ENCODE results near the gene NEMP1. TPM values are rescaled to one million over a fixed set of nuclear protein-coding genes. Genes with fewer than 3 reads are reported as not detected.
A peak's percentile ranks its signal among the peaks of the same experiment; 100 is the strongest.

Gene NEMP1
- total and polyA plus RNA-seq, 2 of the 13 experiments (the other 11 are each of a cell fraction or from before 2014, with no cell fraction given) = 11.4 to 12.9 TPM

DNA sequence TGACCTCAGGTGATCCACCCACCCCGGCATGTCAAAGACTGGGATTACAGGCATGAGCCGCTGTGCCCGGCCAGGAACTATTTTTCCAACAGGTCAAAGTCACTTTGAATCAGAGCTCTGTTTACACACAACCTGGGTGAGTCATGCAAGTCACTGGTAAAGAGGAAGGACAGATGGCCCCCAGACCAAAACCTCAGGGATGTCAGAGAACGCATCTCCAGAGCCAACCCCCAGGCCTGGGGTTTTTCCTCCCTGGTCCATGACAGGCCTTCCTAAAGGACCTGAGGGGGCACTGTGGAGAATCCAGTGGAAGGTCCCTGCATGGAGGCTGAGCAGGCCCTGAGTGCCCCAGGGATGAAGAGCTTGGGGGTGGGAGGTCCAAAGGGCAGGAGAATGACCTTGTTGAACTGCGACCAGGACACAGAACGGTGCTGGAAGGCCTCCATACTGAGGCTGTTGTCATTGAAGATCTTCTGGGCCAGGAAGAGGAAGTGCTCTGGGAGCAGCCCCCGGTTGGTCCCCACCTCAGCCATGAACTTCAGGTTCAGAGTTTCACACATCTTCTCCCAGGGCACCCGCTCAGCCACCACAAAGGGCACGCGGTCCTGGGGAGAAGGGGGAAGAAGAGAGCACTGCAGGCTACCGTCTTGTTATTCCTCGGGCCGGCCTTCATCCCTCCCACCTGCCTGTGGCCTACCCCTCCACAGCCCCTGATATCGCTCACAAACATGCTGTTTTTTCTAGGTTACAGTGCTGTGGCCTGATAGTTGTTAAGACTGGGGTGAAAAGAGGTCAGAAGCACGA lies 23.5 kb upstream of the NEMP1 start (continued):
- TF ChIP-seq, protein P1, sequence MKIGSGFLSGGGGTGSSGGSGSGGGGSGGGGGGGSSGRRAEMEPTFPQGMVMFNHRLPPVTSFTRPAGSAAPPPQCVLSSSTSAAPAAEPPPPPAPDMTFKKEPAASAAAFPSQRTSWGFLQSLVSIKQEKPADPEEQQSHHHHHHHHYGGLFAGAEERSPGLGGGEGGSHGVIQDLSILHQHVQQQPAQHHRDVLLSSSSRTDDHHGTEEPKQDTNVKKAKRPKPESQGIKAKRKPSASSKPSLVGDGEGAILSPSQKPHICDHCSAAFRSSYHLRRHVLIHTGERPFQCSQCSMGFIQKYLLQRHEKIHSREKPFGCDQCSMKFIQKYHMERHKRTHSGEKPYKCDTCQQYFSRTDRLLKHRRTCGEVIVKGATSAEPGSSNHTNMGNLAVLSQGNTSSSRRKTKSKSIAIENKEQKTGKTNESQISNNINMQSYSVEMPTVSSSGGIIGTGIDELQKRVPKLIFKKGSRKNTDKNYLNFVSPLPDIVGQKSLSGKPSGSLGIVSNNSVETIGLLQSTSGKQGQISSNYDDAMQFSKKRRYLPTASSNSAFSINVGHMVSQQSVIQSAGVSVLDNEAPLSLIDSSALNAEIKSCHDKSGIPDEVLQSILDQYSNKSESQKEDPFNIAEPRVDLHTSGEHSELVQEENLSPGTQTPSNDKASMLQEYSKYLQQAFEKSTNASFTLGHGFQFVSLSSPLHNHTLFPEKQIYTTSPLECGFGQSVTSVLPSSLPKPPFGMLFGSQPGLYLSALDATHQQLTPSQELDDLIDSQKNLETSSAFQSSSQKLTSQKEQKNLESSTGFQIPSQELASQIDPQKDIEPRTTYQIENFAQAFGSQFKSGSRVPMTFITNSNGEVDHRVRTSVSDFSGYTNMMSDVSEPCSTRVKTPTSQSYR (CRISPR knock-in tag; IDR thresholded peaks at IDR 0.05; ENCODE audit: borderline replicate concordance) = peak; percentile 77; the same call in 1 of the 2 replicates
- TF ChIP-seq ATF1 (CRISPR knock-in tag; IDR thresholded peaks at IDR 0.05) (no peak), CCAR2 (optimal IDR thresholded peaks at IDR 0.05; ENCODE audit: low read depth, low read length) (no peak), HMG20A (CRISPR knock-in tag; IDR thresholded peaks at IDR 0.05; ENCODE audit: borderline replicate concordance) (peak; percentile 94), FOXK2 (IDR thresholded peaks at IDR 0.05) (peak; percentile 76), JUN (CRISPR knock-in tag; IDR thresholded peaks at IDR 0.05) (peak; percentile 98), ZSCAN21 (CRISPR knock-in tag; IDR thresholded peaks at IDR 0.05; ENCODE audit: borderline replicate concordance) (0 out of 2 replicates have a peak, but pooled peaks have one; percentile 50), JARID2 (CRISPR knock-in tag; IDR thresholded peaks at IDR 0.05; ENCODE audit: insufficient replicate concordance) (no peak), NCOA2 (CRISPR knock-in tag; IDR thresholded peaks at IDR 0.05) (no peak; the same call in 1 of the 2 replicates), ZNF746 (CRISPR knock-in tag; IDR thresholded peaks at IDR 0.05) (peak; percentile 83), PAF1 (CRISPR knock-in tag; IDR thresholded peaks at IDR 0.05) (no peak), ZNF7 (CRISPR knock-in tag; IDR thresholded peaks at IDR 0.05) (no peak), ZNF567 (CRISPR knock-in tag; IDR thresholded peaks at IDR 0.05; ENCODE audit: borderline replicate concordance) (no peak), KMT2A (CRISPR knock-in tag; IDR thresholded peaks at IDR 0.05) (no peak), FOXA1 (IDR thresholded peaks at IDR 0.05) (peak; percentile 65), FOXA1 (CRISPR knock-in tag; IDR thresholded peaks at IDR 0.05) (peak; percentile 89), ERF (CRISPR knock-in tag; IDR thresholded peaks at IDR 0.05) (peak; percentile 68; the same call in 1 of the 2 replicates)
- TF ChIP-seq, protein P2, sequence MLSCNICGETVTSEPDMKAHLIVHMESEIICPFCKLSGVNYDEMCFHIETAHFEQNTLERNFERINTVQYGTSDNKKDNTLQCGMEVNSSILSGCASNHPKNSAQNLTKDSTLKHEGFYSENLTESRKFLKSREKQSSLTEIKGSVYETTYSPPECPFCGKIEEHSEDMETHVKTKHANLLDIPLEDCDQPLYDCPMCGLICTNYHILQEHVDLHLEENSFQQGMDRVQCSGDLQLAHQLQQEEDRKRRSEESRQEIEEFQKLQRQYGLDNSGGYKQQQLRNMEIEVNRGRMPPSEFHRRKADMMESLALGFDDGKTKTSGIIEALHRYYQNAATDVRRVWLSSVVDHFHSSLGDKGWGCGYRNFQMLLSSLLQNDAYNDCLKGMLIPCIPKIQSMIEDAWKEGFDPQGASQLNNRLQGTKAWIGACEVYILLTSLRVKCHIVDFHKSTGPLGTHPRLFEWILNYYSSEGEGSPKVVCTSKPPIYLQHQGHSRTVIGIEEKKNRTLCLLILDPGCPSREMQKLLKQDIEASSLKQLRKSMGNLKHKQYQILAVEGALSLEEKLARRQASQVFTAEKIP (CRISPR knock-in tag; IDR thresholded peaks at IDR 0.05; ENCODE audit: borderline replicate concordance) = no peak
- TF ChIP-seq, protein P3, sequence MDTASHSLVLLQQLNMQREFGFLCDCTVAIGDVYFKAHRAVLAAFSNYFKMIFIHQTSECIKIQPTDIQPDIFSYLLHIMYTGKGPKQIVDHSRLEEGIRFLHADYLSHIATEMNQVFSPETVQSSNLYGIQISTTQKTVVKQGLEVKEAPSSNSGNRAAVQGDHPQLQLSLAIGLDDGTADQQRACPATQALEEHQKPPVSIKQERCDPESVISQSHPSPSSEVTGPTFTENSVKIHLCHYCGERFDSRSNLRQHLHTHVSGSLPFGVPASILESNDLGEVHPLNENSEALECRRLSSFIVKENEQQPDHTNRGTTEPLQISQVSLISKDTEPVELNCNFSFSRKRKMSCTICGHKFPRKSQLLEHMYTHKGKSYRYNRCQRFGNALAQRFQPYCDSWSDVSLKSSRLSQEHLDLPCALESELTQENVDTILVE (CRISPR knock-in tag; IDR thresholded peaks at IDR 0.05) = no peak; the same call in 1 of the 2 replicates
- TF ChIP-seq, protein P4, sequence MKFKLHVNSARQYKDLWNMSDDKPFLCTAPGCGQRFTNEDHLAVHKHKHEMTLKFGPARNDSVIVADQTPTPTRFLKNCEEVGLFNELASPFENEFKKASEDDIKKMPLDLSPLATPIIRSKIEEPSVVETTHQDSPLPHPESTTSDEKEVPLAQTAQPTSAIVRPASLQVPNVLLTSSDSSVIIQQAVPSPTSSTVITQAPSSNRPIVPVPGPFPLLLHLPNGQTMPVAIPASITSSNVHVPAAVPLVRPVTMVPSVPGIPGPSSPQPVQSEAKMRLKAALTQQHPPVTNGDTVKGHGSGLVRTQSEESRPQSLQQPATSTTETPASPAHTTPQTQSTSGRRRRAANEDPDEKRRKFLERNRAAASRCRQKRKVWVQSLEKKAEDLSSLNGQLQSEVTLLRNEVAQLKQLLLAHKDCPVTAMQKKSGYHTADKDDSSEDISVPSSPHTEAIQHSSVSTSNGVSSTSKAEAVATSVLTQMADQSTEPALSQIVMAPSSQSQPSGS (CRISPR knock-in tag; IDR thresholded peaks at IDR 0.05) = 0 out of 2 replicates have a peak, but pooled peaks have one; percentile 20
- TF ChIP-seq, protein P5, sequence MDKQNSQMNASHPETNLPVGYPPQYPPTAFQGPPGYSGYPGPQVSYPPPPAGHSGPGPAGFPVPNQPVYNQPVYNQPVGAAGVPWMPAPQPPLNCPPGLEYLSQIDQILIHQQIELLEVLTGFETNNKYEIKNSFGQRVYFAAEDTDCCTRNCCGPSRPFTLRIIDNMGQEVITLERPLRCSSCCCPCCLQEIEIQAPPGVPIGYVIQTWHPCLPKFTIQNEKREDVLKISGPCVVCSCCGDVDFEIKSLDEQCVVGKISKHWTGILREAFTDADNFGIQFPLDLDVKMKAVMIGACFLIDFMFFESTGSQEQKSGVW (CRISPR knock-in tag; IDR thresholded peaks at IDR 0.05; ENCODE audit: borderline replicate concordance) = no peak

Measured in HepG2 (cell line).